ENCODE data around the gene CCDC136.

CCDC136 gene

DNA sequence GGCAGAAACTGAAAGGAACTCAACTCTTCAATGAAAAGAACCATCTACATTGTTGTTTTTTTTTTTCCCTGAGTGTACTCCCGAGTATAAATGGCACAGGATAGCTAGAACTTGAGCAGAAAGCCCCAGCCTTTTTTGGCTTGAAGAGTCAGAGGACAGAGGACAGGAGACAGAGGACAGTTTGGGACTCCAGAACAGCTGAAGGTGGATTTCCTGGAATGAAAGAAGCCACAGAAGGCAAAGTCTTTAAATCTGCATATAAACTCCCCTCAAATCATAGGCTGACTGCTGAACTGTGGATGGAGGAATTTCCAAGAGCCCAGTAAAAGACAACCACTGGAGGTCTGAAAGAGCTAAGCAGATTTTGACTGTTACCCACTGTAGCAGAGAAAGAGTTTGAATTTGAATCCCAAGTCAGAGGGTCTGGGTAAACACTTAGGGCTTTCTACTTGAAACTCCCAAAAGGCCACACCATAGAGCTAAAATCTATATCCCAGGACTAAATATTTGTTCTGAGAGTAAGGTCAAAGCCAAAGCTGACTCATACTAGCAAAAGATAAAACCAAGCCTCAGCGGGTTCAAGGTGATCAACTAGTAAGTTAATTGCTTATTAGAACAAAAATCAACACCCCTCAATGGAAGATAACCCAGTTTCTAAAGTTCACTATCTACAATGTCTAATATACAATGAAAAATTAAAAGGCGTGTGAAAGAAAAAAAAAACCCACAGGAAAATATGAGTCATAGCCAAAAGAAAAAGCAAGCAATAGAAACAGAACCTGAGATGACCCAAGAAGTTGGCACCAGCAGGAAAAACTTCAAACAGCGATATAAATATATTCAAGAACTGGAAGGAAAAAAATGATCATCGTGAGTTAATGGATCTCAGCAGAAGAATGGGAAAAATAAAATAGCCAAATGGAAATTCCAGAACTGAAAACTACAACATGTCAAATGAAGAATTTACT, 14.3 kb upstream of the CCDC136 start:
- DNase-seq = no peak

- no peak for DNase-seq
Observed at GRCh38 chr7:128778946-128779345, 12.8 kb upstream of the CCDC136 start.

DNA sequence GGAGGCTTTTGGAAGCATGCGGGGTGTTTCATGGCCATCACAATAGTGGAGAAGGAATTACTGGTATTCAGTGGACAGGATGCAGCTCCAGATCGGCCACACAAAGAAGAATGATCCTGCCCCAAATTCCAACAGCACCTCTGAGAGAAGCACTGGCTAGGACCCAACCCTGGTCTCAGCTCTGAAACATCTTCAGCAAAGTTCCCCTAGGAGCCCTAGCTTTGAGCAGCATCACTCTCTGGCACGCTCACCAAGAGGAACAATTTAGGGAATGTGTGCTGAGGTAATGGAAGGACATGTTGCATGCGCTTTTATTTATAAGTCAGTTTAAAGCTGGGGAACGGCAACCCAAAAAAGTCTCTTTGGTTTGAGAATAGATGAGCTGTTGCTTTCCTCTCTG, 10.6 kb upstream of the CCDC136 start:
- DNase-seq = no peak

DNA sequence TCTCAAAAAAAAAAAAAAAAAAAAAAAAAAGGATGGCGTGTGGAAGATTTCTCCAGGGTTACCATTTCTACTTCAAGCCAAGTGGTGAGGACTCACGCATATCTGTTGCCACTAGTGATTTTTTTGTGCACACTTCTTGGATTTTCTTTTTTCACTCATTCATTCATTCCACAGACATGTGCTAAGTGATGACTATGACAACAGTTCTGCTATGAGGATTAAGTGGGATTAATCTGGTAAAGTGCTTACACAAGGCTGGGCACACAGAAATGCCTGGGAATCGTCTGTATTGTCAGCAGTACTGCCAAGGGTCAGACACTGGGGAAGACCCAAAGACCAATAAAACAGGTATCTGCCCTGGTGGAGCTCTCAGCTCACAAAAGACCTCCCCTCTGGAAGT, 9.9 kb upstream of the CCDC136 start:
- no peak for DNase-seq

GRCh38 chr7:128783143-128783861, 8.5 kb upstream of the CCDC136 start:
- no peak for DNase-seq

GRCh38 chr7:128785738-128786137, 6.0 kb upstream of the CCDC136 start:
- DNase-seq = no peak

DNA sequence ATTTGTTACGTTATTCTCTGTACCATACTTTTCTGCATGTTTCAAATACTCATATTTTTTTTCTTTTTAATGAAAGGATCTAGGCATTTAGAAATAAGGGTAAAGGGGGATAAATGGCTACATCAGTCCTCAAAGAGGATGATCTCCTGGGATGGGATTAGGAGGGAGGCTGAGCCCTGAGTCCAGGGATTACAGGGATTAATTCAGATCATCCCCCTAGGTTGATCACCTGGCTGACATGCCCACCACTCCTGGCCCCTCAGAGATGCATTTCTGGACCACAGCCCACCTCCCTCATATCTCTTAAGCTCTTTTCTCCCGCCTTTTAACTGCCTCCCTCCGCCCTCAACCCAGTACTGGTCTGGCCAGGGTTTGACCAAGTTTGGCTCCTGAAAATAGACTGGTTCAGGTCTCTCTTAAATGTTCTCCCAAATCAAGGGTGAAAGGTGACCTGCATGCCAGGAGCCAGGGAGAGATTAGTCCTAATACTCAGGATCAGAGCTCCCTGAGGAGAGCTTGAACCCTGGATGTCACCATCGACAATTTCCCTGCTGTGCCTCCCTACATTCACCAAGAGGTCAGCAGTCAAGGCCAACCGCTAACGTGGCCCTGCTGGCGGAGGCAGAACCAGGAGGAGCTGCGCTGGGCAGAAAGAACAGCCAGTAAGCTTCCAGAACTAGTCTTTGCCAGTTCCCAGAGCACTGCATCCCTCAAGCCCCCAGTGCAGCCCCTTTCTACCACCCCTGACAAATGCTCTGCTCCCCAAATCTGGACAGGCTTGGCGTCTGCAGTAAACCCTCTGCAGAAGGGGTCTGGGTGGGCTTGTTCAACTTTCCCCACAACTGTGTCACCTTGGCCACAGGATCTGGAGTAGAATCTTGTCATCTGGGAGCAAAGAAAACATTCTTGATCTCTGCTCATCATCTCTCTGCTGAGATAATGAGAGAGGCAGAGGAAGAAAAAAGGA, 3.0 kb upstream of the CCDC136 start:
- DNase-seq = no peak

DNA sequence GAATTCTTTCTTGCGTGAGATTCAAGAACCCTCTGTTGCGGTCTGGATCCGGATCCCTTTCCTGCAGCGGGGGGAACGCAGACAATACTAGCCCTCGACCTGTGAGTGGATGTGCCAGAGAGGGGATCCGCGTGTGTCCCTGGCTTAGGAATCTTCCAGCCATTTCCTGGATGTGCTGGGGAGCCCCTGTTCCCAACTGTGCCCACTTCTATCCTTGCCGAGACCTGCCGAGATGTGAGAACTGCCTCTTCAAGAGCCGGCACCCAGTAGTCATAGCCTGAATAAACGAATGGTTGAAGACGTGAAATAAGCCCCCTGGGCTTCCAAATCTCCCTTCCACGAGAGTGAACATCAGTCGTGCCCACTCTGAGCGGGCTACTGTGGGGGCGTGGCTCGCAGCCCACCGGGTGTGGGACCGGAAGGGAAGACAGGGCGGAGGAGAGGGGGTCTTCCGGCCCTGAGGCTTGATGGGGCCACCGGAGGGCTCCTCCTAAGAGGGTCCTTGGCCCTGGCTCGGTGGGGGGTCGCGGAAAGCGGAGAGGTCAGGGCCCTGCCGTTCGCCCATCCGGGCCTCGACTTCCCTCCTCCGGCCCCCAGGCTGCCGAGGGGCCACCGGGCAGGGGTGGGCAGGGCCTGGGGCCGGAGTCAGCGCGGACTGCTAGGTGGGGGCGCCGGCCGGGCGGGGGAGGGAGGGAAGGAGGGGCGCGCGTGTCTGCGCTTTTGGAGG, 1.3 kb upstream of the CCDC136 start:
- peak; percentile 15 for DNase-seq

GRCh38 chr7:128791972-128792327, 182 bp downstream of the CCDC136 start:
- DNase-seq = no peak

GRCh38 chr7:128792471-128793180, 858 bp downstream of the CCDC136 start:
- no peak for DNase-seq

DNA sequence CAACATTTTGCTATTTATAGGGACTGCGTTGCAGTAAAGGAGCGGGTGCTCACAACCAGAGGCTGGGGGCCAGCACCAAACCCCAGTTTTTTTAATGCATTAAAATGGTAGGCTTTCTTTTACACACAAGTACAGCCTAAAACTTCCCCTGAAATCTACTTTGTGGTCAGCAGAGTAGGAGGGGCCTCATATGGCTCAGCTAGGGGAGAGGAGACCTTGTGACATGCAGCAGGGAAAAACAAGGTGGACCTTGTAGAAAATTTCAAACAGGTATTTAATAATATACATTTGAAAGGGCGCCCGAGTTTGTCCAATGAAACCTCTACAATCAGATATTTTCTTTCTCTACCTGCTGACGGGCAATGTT, 1.4 kb downstream of the CCDC136 start:
- DNase-seq = no peak

- no peak for DNase-seq
Observed at GRCh38 chr7:128794020-128794419, 2.3 kb downstream of the CCDC136 start.

DNA sequence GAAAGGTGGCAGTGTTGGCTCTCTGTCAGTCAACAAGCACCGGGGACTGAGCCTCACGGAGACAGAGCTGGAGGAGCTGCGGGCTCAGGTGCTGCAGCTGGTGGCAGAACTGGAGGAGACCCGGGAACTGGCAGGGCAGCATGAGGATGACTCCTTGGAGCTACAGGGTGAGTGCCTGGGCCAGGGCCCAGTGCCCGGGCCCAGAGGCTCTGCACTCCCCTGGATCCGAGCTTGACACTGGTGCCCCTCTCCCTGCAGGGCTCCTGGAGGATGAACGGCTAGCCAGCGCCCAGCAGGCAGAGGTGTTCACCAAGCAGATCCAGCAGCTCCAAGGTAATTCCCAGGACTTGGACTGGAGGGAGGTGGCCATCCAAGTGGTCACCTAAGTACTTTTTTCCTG, 2.7 kb downstream of the CCDC136 start:
- no peak for DNase-seq

DNA sequence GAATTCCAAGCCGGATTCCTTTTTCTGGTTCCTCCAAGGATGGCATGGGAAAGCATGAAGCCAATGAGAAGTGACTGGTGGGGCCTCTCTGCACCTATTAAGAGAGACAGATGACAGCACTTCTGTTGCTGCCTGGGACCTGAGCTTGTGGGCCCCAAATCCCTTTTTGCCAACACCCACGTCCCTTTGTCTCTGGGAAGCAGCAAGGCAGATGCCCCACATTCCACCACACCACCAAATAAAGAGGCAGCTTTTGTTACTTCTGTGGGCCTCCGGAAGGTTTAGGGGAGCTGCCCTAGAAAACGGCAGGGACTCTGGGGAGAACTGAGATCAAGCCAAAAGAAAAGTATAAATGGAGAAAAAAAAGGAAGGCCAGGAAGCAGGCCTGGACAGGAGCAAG, 3.4 kb downstream of the CCDC136 start:
- no peak for DNase-seq

GRCh38 chr7:128796327-128796726, 4.6 kb downstream of the CCDC136 start:
- no peak for DNase-seq

DNA sequence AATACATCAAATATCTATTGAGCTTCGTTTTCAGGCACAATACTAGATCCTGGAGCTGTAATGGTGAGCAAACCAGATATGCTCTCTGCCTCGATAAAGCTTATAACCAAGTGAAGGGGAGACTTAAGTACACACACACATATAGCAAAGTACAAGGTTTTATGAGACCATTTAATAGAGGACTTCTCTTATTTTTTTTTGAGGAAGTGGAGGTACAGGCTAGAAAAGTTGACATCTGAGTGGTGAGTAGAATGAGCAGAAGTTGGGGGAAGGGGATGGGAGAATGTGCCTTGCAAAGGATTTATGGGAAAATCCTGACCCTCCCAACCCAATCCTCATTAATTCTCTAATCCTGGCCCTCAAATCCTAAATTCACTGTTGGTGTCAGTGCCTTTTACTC, 7.7 kb downstream of the CCDC136 start:
- no peak for DNase-seq

DNA sequence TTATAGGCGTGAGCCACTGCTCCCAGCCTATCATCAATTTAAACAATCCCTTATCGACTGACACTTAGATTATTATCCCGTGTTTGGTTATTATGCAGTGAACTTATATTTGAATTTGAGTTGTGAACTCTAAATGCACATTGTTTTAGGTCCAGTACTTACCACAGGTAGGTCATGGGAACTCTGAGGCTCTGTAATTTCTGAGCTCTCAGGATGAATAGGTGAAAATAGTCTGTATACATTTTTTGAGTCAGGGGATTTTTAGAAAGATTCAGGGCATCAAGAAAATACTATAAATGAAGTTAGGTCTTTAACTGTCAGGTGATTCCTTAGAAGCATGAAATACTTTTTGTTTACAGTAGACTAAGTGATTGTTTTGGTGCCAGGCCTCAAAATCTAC, 8.8 kb downstream of the CCDC136 start:
- DNase-seq = no peak

DNA sequence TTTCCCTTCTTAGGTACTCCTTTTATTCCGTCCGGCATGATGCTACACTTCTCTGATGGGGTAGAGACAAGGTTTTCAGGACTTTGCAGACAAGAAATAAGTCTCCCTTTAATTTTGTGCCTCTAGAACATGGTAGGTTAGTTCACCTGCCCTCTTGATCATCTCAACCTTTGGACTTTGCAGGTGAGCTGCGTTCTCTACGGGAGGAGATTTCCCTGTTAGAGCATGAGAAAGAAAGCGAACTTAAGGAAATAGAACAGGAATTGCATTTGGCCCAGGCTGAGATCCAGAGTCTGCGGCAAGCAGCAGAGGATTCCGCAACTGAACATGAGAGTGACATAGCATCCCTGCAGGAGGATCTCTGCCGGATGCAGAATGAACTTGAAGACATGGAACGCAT, 9.2 kb downstream of the CCDC136 start:
- DNase-seq = no peak

- no peak for DNase-seq
Observed at GRCh38 chr7:128801667-128802418, 10.1 kb downstream of the CCDC136 start.

GRCh38 chr7:128804484-128804883, 12.7 kb downstream of the CCDC136 start:
- DNase-seq = no peak

- no peak for DNase-seq
Observed at GRCh38 chr7:128805225-128805624, 13.5 kb downstream of the CCDC136 start.

Measured in effector CD8-positive, alpha-beta T cell (primary cell).